PC-3 (cell line): ENCODE data around the gene CCDC34. TPM values are rescaled to one million over a fixed set of nuclear protein-coding genes. Genes with fewer than 3 reads are reported as not detected.

Source experiments
- ATAC-seq: fragments of 200-7000 bp; cut with Tn5 transposase; 2 replicates; pipeline ENCODE4 v1.9.1; 2020; ENCODE audit warnings: mild to moderate bottlenecking, moderate library complexity
- BruUV-seq: library from RNA; stranded (reverse); fragments of 400-500 nt; replicated peaks from 2 replicates; lab custom pipeline; 2021; lab: Mats Ljungman, UMichigan
- CTCF ChIA-PET: fragments of 300-600 bp; sonication (Branson Sonifier 250); formaldehyde crosslinking; loops from one replicate; lab custom pipeline; 2022; ENCODE audit warnings: antibody characterized with exemption; lab: Charles Lee
- POLR2A ChIA-PET: fragments of 300-600 bp; sonication (Branson Sonifier 250); formaldehyde crosslinking; loops from one replicate; lab custom pipeline; 2022; ENCODE audit warnings: antibody characterized with exemption; ENCODE audit not compliant: unreplicated experiment; lab: Charles Lee
- DNase-seq: peaks from one replicate; pipeline ENCODE4 v3.0.0-alpha.2; 2015
- H2AFZ ChIP-seq: fragments of 300-600 bp; sonication (generic); 2 replicates; pipeline ENCODE4 v1.6.0; 2016; ENCODE audit warnings: antibody characterized with exemption, low read length
- H3F3A ChIP-seq: fragments of 300-600 bp; sonication (generic); one replicate; pipeline ENCODE4 v1.6.0; 2017; ENCODE audit warnings: antibody characterized with exemption, low read length, control low read depth, mild to moderate bottlenecking; ENCODE audit not compliant: unreplicated experiment
- H3K27ac ChIP-seq: fragments of 300-600 bp; sonication (generic); 2 replicates; pipeline ENCODE4 v1.5.1; 2016; ENCODE audit warnings: mild to moderate bottlenecking, low read length
- H3K27me3 ChIP-seq: fragments of 300-600 bp; sonication (generic); 2 replicates; pipeline ENCODE4 v1.6.1; 2016; ENCODE audit warnings: low read length, mixed read lengths
- H3K36me3 ChIP-seq: fragments of 300-600 bp; sonication (generic); 2 replicates; pipeline ENCODE4 v1.6.1; 2016; ENCODE audit warnings: low read depth, mixed run types, low read length, mixed read lengths
- H3K4me1 ChIP-seq: fragments of 300-600 bp; sonication (generic); 2 replicates; pipeline ENCODE4 v1.5.1; 2016; ENCODE audit warnings: low read length; ENCODE audit not compliant: insufficient read depth
- H3K4me2 ChIP-seq: fragments of 300-600 bp; sonication (generic); 2 replicates; pipeline ENCODE4 v1.6.0; 2016; ENCODE audit warnings: low read length
- H3K4me3 ChIP-seq: fragments of 300-600 bp; sonication (generic); 2 replicates; pipeline ENCODE4 v1.5.1; 2016; ENCODE audit warnings: mild to moderate bottlenecking, low read length, mixed read lengths
- H3K79me2 ChIP-seq: fragments of 300-600 bp; sonication (generic); 2 replicates; pipeline ENCODE4 v1.6.1; 2017; ENCODE audit warnings: low read length, mixed read lengths
- H3K9ac ChIP-seq: fragments of 300-600 bp; sonication (generic); 2 replicates; pipeline ENCODE4 v1.6.0; 2016; ENCODE audit warnings: mild to moderate bottlenecking, low read length
- H3K9me2 ChIP-seq: fragments of 300-600 bp; sonication (generic); replicated peaks from 2 replicates; pipeline ENCODE4 v1.6.1; 2016; ENCODE audit warnings: mixed run types, low read length, mixed read lengths
- H3K9me3 ChIP-seq: fragments of 300-600 bp; sonication (generic); 2 replicates; pipeline ENCODE4 v1.6.1; 2016; ENCODE audit warnings: low read length, mixed read lengths
- H4K20me1 ChIP-seq: fragments of 300-600 bp; sonication (generic); 2 replicates; pipeline ENCODE4 v1.6.1; 2016; ENCODE audit warnings: low read length, mixed read lengths
- EZH2 ChIP-seq: fragments of 300-600 bp; sonication (generic); IDR thresholded peaks from one replicate; pipeline ENCODE4 v1.6.1; 2017; ENCODE audit warnings: antibody characterized with exemption, mild to moderate bottlenecking, low read length; ENCODE audit not compliant: unreplicated experiment
- EZH2phosphoT487 ChIP-seq: fragments of 300-600 bp; sonication (generic); IDR thresholded peaks from 2 replicates; pipeline ENCODE4 v1.6.1; 2018; ENCODE audit warnings: mild to moderate bottlenecking, antibody characterized with exemption, low read length, borderline replicate concordance
- intact Hi-C: fragments of 100-400 bp; cut with micrococcal nuclease; formaldehyde crosslinking; loops from 2 replicates; pipeline ENCODE4 v1.9.0; 2023
- total RNA-seq: library from RNA; depleted of rRNA; stranded (reverse); fragments of >200 nt; gene quantifications from 2 replicates; pipeline ENCODE4 v1.2.3, GENCODE V29; 2014
- TF ChIP-seq, protein P1 (sequence below): fragments of 300-600 bp; sonication (generic); conservative IDR thresholded peaks from 2 replicates; pipeline ENCODE4 v1.5.1; 2017; ENCODE audit warnings: antibody characterized with exemption, low read depth, mild to moderate bottlenecking, low read length

CCDC34 gene
- total RNA-seq, 1 experiment from 2014 or later, result 11.0 TPM

DNA sequence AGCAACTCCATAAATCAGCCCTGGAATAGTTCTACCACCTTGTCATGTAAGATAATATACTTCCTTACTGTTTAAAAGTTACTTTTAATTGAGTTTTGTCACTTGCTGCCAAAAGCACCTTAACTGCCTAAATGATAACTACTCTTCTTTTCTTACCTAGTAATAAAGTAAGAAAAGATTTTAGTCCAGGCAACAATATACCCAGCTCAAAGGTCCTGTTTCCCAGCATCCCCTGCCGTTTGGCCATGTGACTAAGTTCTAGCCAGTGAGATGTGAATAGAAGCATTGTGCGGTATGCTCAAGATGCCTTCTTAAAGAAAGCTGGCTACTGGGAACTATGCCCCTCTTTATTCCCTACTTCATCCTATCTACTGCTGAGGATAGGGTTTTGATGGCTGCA, 39.4 kb upstream of the CCDC34 start:
- no peaks in the 10 kb centered on the region for H3K9me2 ChIP-seq
- BruUV-seq, result TSS peak; percentile 77
- peaks cover 34% of the 10 kb centered on the region for H3K4me1 ChIP-seq
- TF ChIP-seq, protein P1, sequence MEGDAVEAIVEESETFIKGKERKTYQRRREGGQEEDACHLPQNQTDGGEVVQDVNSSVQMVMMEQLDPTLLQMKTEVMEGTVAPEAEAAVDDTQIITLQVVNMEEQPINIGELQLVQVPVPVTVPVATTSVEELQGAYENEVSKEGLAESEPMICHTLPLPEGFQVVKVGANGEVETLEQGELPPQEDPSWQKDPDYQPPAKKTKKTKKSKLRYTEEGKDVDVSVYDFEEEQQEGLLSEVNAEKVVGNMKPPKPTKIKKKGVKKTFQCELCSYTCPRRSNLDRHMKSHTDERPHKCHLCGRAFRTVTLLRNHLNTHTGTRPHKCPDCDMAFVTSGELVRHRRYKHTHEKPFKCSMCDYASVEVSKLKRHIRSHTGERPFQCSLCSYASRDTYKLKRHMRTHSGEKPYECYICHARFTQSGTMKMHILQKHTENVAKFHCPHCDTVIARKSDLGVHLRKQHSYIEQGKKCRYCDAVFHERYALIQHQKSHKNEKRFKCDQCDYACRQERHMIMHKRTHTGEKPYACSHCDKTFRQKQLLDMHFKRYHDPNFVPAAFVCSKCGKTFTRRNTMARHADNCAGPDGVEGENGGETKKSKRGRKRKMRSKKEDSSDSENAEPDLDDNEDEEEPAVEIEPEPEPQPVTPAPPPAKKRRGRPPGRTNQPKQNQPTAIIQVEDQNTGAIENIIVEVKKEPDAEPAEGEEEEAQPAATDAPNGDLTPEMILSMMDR, result no peak
- no peak for TF ChIP-seq EZH2
- peaks cover 6% of the 10 kb centered on the region for H3F3A ChIP-seq
- H3K79me2 ChIP-seq, result no peaks in the 10 kb centered on the region
- intact Hi-C loops, result loop anchor here (5.0 kb wide), 1 partner anchor 195 kb away; no protein-coding TSS in a partner anchor
- peak overlapping the region; percentile 94 for H3K27ac ChIP-seq
- 0 out of 2 replicates have a peak overlapping the region, but pooled peaks have one; percentile 16 for H2AFZ ChIP-seq
- no peaks in the 10 kb centered on the region for H3K36me3 ChIP-seq
- no peaks in the 10 kb centered on the region for H3K27me3 ChIP-seq
- H3K4me2 ChIP-seq, result peak overlapping the region; percentile 76
- DNase-seq (no peak), ATAC-seq (peak; percentile 6)
- peak overlapping the region; percentile 61 for H3K9ac ChIP-seq
- H3K9me3 ChIP-seq, result no peaks in the 10 kb centered on the region
- CTCF ChIA-PET, result no interaction called here
- H3K4me3 ChIP-seq, result peak overlapping the region; percentile 33; the same call in 1 of the 2 replicates
- POLR2A ChIA-PET, result interaction anchor here (0.5 kb wide), 1 partner anchor 48 kb away, joined by 6 read pairs; no protein-coding TSS in a partner anchor
- no peaks in the 10 kb centered on the region for H4K20me1 ChIP-seq

DNA sequence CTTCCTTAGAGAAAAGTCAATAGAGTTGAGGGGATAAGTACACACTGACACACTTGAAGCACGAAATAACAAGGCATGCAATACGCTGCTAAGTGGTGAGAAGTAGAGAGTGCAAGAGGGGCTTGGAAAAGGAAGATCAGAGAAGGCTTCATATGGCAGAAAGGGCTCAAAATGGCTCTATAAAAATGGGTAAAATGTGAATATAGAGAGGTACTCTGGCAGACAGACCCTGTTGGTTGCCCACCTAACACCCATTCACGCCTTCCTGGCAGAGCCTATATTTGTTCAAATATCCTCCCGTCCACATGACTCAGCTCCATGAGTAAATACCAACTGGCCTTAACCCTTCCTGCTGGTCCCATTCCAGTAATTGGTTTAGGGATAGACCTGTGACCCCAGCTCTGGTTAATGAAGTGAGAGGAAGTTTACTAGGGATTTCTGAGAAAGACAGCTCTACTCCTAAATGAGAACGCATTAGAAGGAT, 38.9 kb upstream of the CCDC34 start:
- H3F3A ChIP-seq, result peaks cover 6% of the 10 kb centered on the region
- H3K4me3 ChIP-seq, result peak overlapping the region; percentile 33; the same call in 1 of the 2 replicates
- ATAC-seq (peak; percentile 89), DNase-seq (peak; percentile 73)
- H3K4me2 ChIP-seq, result peak overlapping the region; percentile 76
- peaks cover 36% of the 10 kb centered on the region for H3K4me1 ChIP-seq
- intact Hi-C loops, result loop anchor here (2.0 to 5.0 kb wide), 2 partner anchors 15 to 195 kb away; no protein-coding TSS in a partner anchor
- no peaks in the 10 kb centered on the region for H3K27me3 ChIP-seq
- H3K27ac ChIP-seq, result peak overlapping the region; percentile 94
- H3K9me2 ChIP-seq, result no peaks in the 10 kb centered on the region
- H3K79me2 ChIP-seq, result no peaks in the 10 kb centered on the region
- H4K20me1 ChIP-seq, result no peaks in the 10 kb centered on the region
- no peaks in the 10 kb centered on the region for H3K36me3 ChIP-seq
- H3K9ac ChIP-seq, result peak overlapping the region; percentile 61
- H3K9me3 ChIP-seq, result no peaks in the 10 kb centered on the region
- H2AFZ ChIP-seq, result peak overlapping the region; percentile 33; the same call in 1 of the 2 replicates
- TF ChIP-seq, protein P1, result no peak
- TF ChIP-seq EZH2 (no peak), EZH2phosphoT487 (no peak)
- ChIA-PET POLR2A (interaction anchor here (0.6 to 0.7 kb wide), 3 partner anchors 21 to 200 kb away, joined by 3 to 6 read pairs (median 3); no protein-coding TSS in a partner anchor), CTCF (no interaction called here)
- no TSS peak for BruUV-seq
